Measurements from ENCODE around the gene LRRC9. TPM values are rescaled to one million over a fixed set of nuclear protein-coding genes. Genes with fewer than 3 reads are reported as not detected.

LRRC9 gene
- total and polyA plus RNA-seq, 2 of the 13 experiments (the other 11 are each of a cell fraction or from before 2014, with no cell fraction given), result 0.08 to 0.18 TPM

DNA sequence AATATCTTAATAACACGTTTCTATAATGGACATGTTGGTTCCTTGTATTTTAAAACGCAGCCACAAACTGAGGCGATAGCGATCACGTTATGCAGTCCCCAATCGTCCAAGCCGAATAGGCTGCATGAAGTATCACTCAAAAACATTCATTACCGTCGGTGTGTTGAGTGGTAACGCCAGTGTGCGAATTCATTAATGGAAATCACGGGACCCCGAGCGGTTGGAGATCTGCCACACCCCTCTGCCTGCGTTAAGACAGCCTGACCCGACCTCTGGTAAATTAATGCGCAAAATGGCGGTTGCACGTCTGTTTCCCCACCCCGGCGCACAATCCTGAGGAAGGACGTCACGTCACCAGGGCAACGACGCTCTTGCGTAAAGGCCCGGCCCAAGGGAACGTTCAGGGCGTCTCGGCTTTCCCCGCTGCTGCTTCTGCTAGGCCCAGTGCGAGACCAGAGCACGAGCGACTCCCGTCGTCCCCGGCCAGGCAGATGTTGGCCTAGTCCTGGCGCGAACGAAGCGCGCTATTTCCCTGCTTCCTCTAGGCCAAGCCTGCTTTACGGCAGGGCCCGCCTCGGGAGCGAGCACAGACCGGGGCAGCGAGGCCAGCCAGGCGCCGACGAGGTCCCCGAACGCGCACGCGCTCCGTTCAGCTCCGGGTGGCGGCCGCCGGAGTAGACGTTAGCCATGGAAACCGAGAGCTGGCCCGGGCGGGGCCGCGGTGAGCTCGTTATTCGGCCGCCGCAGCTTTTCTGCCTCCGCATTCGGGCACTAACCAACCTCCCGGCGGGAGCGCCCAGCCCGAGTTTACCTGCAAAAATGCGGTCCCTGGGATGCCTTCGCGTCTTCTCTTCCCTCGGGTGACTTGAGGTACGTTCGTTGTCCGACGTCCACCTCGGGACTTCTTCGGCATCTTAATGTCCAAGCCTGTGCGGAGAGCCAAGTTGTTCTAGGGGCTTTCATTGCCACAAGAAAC is 171.9 kb downstream of the LRRC9 start, which contains the start of gene PCNX4 (continued):
- 0 out of 2 replicates have a peak, but pooled peaks have one; percentile 19 for TF ChIP-seq TBP (CRISPR knock-in tag; IDR thresholded peaks at IDR 0.05)
- TF ChIP-seq, protein P1, sequence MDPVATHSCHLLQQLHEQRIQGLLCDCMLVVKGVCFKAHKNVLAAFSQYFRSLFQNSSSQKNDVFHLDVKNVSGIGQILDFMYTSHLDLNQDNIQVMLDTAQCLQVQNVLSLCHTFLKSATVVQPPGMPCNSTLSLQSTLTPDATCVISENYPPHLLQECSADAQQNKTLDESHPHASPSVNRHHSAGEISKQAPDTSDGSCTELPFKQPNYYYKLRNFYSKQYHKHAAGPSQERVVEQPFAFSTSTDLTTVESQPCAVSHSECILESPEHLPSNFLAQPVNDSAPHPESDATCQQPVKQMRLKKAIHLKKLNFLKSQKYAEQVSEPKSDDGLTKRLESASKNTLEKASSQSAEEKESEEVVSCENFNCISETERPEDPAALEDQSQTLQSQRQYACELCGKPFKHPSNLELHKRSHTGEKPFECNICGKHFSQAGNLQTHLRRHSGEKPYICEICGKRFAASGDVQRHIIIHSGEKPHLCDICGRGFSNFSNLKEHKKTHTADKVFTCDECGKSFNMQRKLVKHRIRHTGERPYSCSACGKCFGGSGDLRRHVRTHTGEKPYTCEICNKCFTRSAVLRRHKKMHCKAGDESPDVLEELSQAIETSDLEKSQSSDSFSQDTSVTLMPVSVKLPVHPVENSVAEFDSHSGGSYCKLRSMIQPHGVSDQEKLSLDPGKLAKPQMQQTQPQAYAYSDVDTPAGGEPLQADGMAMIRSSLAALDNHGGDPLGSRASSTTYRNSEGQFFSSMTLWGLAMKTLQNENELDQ (CRISPR knock-in tag; IDR thresholded peaks at IDR 0.05; ENCODE audit: borderline replicate concordance), result no peak
- TF ChIP-seq, protein P2, sequence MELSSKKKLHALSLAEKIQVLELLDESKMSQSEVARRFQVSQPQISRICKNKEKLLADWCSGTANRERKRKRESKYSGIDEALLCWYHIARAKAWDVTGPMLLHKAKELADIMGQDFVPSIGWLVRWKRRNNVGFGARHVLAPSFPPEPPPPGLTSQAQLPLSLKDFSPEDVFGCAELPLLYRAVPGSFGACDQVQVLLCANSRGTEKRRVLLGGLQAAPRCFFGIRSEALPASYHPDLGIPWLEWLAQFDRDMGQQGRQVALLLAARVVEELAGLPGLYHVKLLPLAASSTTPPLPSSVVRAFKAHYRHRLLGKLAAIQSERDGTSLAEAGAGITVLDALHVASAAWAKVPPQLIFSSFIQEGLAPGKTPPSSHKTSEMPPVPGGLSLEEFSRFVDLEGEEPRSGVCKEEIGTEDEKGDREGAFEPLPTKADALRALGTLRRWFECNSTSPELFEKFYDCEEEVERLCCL (CRISPR knock-in tag; IDR thresholded peaks at IDR 0.05; ENCODE audit: borderline replicate concordance), result 0 out of 2 replicates have a peak, but pooled peaks have one; percentile 51
- TF ChIP-seq, protein P3, sequence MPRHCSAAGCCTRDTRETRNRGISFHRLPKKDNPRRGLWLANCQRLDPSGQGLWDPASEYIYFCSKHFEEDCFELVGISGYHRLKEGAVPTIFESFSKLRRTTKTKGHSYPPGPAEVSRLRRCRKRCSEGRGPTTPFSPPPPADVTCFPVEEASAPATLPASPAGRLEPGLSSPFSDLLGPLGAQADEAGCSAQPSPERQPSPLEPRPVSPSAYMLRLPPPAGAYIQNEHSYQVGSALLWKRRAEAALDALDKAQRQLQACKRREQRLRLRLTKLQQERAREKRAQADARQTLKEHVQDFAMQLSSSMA (CRISPR knock-in tag; IDR thresholded peaks at IDR 0.05), result peak; percentile 94; the same call in 1 of the 2 replicates
- peak; percentile 92 for TF ChIP-seq GZF1 (CRISPR knock-in tag; IDR thresholded peaks at IDR 0.05)
- TF ChIP-seq NFKBIZ (CRISPR knock-in tag; IDR thresholded peaks at IDR 0.05), result 0 out of 2 replicates have a peak, but pooled peaks have one; percentile 85
- TF ChIP-seq MEIS2 (CRISPR knock-in tag; IDR thresholded peaks at IDR 0.05), result peak; percentile 65; the same call in 1 of the 2 replicates
- TF ChIP-seq YY1 (IDR thresholded peaks at IDR 0.05; ENCODE audit: insufficient read depth, insufficient replicate concordance, low read depth, low read length), result peak; percentile 93
- peak; percentile 94 for TF ChIP-seq MEIS1 (CRISPR knock-in tag; IDR thresholded peaks at IDR 0.05; ENCODE audit: borderline replicate concordance)
- peak; percentile 91; the same call in 1 of the 2 replicates for TF ChIP-seq ZBTB20 (CRISPR knock-in tag; IDR thresholded peaks at IDR 0.05; ENCODE audit: borderline replicate concordance, low read depth)
- no peak for TF ChIP-seq MIER2 (CRISPR knock-in tag; IDR thresholded peaks at IDR 0.05)
- TF ChIP-seq, protein P4, sequence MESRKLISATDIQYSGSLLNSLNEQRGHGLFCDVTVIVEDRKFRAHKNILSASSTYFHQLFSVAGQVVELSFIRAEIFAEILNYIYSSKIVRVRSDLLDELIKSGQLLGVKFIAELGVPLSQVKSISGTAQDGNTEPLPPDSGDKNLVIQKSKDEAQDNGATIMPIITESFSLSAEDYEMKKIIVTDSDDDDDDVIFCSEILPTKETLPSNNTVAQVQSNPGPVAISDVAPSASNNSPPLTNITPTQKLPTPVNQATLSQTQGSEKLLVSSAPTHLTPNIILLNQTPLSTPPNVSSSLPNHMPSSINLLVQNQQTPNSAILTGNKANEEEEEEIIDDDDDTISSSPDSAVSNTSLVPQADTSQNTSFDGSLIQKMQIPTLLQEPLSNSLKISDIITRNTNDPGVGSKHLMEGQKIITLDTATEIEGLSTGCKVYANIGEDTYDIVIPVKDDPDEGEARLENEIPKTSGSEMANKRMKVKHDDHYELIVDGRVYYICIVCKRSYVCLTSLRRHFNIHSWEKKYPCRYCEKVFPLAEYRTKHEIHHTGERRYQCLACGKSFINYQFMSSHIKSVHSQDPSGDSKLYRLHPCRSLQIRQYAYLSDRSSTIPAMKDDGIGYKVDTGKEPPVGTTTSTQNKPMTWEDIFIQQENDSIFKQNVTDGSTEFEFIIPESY (CRISPR knock-in tag; IDR thresholded peaks at IDR 0.05), result peak; percentile 31; the same call in 1 of the 2 replicates
- 0 out of 2 replicates have a peak, but pooled peaks have one; percentile 49 for TF ChIP-seq ZFP1 (CRISPR knock-in tag; IDR thresholded peaks at IDR 0.05)
- peak; percentile 83; the same call in 1 of the 2 replicates for TF ChIP-seq ZNF589 (CRISPR knock-in tag; conservative IDR thresholded peaks at IDR 0.05)
- peak; percentile 89; the same call in 1 of the 2 replicates for TF ChIP-seq ATF5 (CRISPR knock-in tag; IDR thresholded peaks at IDR 0.05; ENCODE audit: low read depth)
- TF ChIP-seq, protein P5, sequence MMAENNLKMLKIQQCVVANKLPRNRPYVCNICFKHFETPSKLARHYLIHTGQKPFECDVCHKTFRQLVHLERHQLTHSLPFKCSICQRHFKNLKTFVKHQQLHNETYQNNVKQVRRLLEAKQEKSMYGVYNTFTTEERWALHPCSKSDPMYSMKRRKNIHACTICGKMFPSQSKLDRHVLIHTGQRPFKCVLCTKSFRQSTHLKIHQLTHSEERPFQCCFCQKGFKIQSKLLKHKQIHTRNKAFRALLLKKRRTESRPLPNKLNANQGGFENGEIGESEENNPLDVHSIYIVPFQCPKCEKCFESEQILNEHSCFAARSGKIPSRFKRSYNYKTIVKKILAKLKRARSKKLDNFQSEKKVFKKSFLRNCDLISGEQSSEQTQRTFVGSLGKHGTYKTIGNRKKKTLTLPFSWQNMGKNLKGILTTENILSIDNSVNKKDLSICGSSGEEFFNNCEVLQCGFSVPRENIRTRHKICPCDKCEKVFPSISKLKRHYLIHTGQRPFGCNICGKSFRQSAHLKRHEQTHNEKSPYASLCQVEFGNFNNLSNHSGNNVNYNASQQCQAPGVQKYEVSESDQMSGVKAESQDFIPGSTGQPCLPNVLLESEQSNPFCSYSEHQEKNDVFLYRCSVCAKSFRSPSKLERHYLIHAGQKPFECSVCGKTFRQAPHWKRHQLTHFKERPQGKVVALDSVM (CRISPR knock-in tag; IDR thresholded peaks at IDR 0.05), result peak; percentile 53; the same call in 1 of the 2 replicates
- peak; percentile 68 for TF ChIP-seq TARDBP (CRISPR knock-in tag; IDR thresholded peaks at IDR 0.05)

All from HepG2 (cell line).